Measurements from ENCODE around the gene WFIKKN2. TPM values are rescaled to one million over a fixed set of nuclear protein-coding genes. Genes with fewer than 3 reads are reported as not detected.

The WFIKKN2 gene
- polyA plus RNA-seq, 1 donor (not counting 4 experiments of a cell fraction or from before 2014, with no cell fraction given): not detected

- no peak overlapping the region for H2AFZ ChIP-seq (ENCODE audit: control insufficient read depth, low read length)
- H3K9ac ChIP-seq (ENCODE audit: control insufficient read depth, extremely low read depth, insufficient read depth, low read length): no peak overlapping the region
- TF ChIP-seq EZH2 (IDR thresholded peaks at IDR 0.05; ENCODE audit: low read length): no peak
- TF ChIP-seq, protein P1, sequence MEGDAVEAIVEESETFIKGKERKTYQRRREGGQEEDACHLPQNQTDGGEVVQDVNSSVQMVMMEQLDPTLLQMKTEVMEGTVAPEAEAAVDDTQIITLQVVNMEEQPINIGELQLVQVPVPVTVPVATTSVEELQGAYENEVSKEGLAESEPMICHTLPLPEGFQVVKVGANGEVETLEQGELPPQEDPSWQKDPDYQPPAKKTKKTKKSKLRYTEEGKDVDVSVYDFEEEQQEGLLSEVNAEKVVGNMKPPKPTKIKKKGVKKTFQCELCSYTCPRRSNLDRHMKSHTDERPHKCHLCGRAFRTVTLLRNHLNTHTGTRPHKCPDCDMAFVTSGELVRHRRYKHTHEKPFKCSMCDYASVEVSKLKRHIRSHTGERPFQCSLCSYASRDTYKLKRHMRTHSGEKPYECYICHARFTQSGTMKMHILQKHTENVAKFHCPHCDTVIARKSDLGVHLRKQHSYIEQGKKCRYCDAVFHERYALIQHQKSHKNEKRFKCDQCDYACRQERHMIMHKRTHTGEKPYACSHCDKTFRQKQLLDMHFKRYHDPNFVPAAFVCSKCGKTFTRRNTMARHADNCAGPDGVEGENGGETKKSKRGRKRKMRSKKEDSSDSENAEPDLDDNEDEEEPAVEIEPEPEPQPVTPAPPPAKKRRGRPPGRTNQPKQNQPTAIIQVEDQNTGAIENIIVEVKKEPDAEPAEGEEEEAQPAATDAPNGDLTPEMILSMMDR (optimal IDR thresholded peaks at IDR 0.05 in 1 of 3, IDR thresholded peaks at IDR 0.05 in 1 of 3, conservative IDR thresholded peaks at IDR 0.05 in 1 of 3; ENCODE audit: extremely low read depth in 1 of 3, insufficient read depth in 2 of 3, low read length in 3 of 3): no peak
- H3K36me3 ChIP-seq (ENCODE audit: control insufficient read depth in 2 of 2, extremely low read depth in 1 of 2, insufficient read depth in 2 of 2, low read length in 2 of 2): no peaks in the 10 kb centered on the region
- FAIRE-seq (no peak), DNase-seq (ENCODE audit: low read depth, low spot score) (no peak)
- peaks cover 7% of the 10 kb centered on the region for H3K4me1 ChIP-seq (ENCODE audit: control insufficient read depth, extremely low read depth, insufficient read depth, low read length)
- H3K4me3 ChIP-seq (ENCODE audit: control insufficient read depth in 2 of 3, extremely low read depth in 1 of 3, insufficient read depth in 2 of 3, low read depth in 1 of 3, low read length in 3 of 3): no peak overlapping the region
- H3K27ac ChIP-seq (ENCODE audit: control insufficient read depth, insufficient read depth, low read length): no peak overlapping the region
- no peaks in the 10 kb centered on the region for H3K79me2 ChIP-seq (ENCODE audit: control insufficient read depth, insufficient read depth, low read length)
- H3K9me1 ChIP-seq (ENCODE audit: control insufficient read depth, extremely low read depth, insufficient read depth, low read length): no peaks in the 10 kb centered on the region
- H4K20me1 ChIP-seq (ENCODE audit: control insufficient read depth, extremely low read depth, insufficient read depth, low read length): no peaks in the 10 kb centered on the region
- no peaks in the 10 kb centered on the region for H3K27me3 ChIP-seq (ENCODE audit: control insufficient read depth, extremely low read depth, insufficient read depth, low read length)
- dilution Hi-C loops (cut with MboI; ENCODE audit: extremely low pct_ligation_motif_present, low sequenced_read_pairs): no loop called here
- no peaks in the 10 kb centered on the region for H3K9me3 ChIP-seq (ENCODE audit: control insufficient read depth, low read depth, low read length)
- no peak overlapping the region for H3K4me2 ChIP-seq (ENCODE audit: control insufficient read depth, extremely low read depth, insufficient read depth, low read depth, low read length)
Measured at GRCh38 chr17:50793007-50793406, 42.4 kb upstream of the WFIKKN2 start.

DNA sequence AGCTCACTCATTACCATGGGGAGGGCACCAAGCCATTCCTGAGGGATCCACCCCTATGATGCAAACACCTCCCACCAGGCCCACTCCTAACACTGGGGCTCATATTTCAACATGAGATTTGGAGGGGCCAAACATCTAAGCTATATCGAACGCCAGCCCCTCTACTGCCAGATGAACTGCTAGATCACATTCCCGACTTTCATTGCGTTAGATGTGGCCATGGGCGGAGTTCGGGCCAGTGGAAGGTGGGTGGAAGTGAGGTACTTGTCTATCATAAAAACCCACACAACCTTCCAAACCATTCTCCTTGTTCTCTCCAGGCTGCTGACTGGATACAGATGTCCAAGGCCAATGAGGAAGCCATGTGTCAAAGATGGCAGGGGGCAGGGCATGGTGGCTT is 41.0 kb upstream of the WFIKKN2 start:
- Histone ChIP-seq H4K20me1 (ENCODE audit: control insufficient read depth, extremely low read depth, insufficient read depth, low read length) (no peaks in the 10 kb centered on the region), H3K79me2 (ENCODE audit: control insufficient read depth, insufficient read depth, low read length) (no peaks in the 10 kb centered on the region), H3K9ac (ENCODE audit: control insufficient read depth, extremely low read depth, insufficient read depth, low read length) (no peak overlapping the region), H3K36me3 (ENCODE audit: control insufficient read depth in 2 of 2, extremely low read depth in 1 of 2, insufficient read depth in 2 of 2, low read length in 2 of 2) (no peaks in the 10 kb centered on the region), H3K4me1 (ENCODE audit: control insufficient read depth, extremely low read depth, insufficient read depth, low read length) (peaks cover 20% of the 10 kb centered on the region), H3K27ac (ENCODE audit: control insufficient read depth, insufficient read depth, low read length) (no peak overlapping the region), H3K9me1 (ENCODE audit: control insufficient read depth, extremely low read depth, insufficient read depth, low read length) (no peaks in the 10 kb centered on the region), H3K4me3 (ENCODE audit: control insufficient read depth in 2 of 3, extremely low read depth in 1 of 3, insufficient read depth in 2 of 3, low read depth in 1 of 3, low read length in 3 of 3) (no peak overlapping the region), H3K9me3 (ENCODE audit: control insufficient read depth, low read depth, low read length) (no peaks in the 10 kb centered on the region), H3K4me2 (ENCODE audit: control insufficient read depth, extremely low read depth, insufficient read depth, low read depth, low read length) (no peak overlapping the region), H3K27me3 (ENCODE audit: control insufficient read depth, extremely low read depth, insufficient read depth, low read length) (no peaks in the 10 kb centered on the region), H2AFZ (ENCODE audit: control insufficient read depth, low read length) (no peak overlapping the region)
- no peak for FAIRE-seq
- dilution Hi-C loops (cut with MboI; ENCODE audit: extremely low pct_ligation_motif_present, low sequenced_read_pairs): no loop called here
- TF ChIP-seq, protein P1 (optimal IDR thresholded peaks at IDR 0.05 in 1 of 3, IDR thresholded peaks at IDR 0.05 in 1 of 3, conservative IDR thresholded peaks at IDR 0.05 in 1 of 3; ENCODE audit: extremely low read depth in 1 of 3, insufficient read depth in 2 of 3, low read length in 3 of 3): no peak
- TF ChIP-seq EZH2 (IDR thresholded peaks at IDR 0.05; ENCODE audit: low read length): no peak
- no peak for DNase-seq (ENCODE audit: low read depth, low spot score)

Measured in keratinocyte (primary cell).